Smooth muscle cell (in vitro differentiated cells): ENCODE measurements around the gene DCPS. TPM values are rescaled to one million over a fixed set of nuclear protein-coding genes. Genes with fewer than 3 reads are reported as not detected.

Experiments used
- DNase-seq: peaks from one replicate; lab custom pipeline; 2025; ENCODE audit not compliant: unreplicated experiment; lab: John Stamatoyannopoulos, UW
- H2AFZ ChIP-seq: fragments of 200-600 bp; sonication (generic); 2 replicates; pipeline ENCODE4 v1.6.0; 2016; ENCODE audit warnings: antibody characterized with exemption, low read depth, mild to moderate bottlenecking
- H3F3A ChIP-seq: fragments of 200-600 bp; sonication (generic); 2 replicates; pipeline ENCODE4 v1.6.0; 2017; ENCODE audit warnings: antibody characterized with exemption, low read depth
- H3K27ac ChIP-seq: fragments of 200-600 bp; sonication (generic); 2 replicates; pipeline ENCODE4 v1.5.1; 2016; ENCODE audit warnings: low read depth, mild to moderate bottlenecking
- H3K27me3 ChIP-seq: fragments of 200-600 bp; sonication (generic); 2 replicates; pipeline ENCODE4 v1.6.1; 2016; ENCODE audit warnings: low read depth, mild to moderate bottlenecking
- H3K36me3 ChIP-seq: fragments of 200-600 bp; sonication (generic); 2 replicates; pipeline ENCODE4 v1.5.1; 2016; ENCODE audit warnings: low read depth
- H3K4me1 ChIP-seq: fragments of 200-600 bp; sonication (generic); 2 replicates; pipeline ENCODE4 v1.5.1; 2016; ENCODE audit warnings: low read depth
- H3K4me2 ChIP-seq: fragments of 200-600 bp; sonication (generic); 2 replicates; pipeline ENCODE4 v1.6.0; 2016; ENCODE audit warnings: mild to moderate bottlenecking
- H3K4me3 ChIP-seq: fragments of 200-600 bp; sonication (generic); 2 replicates; pipeline ENCODE4 v1.5.1; 2016; ENCODE audit warnings: mild to moderate bottlenecking
- H3K79me2 ChIP-seq: fragments of 200-600 bp; sonication (generic); 2 replicates; pipeline ENCODE4 v1.6.0; 2016; ENCODE audit warnings: low read depth, mild to moderate bottlenecking
- H3K9ac ChIP-seq: fragments of 200-600 bp; sonication (generic); 2 replicates; pipeline ENCODE4 v1.6.0; 2016; ENCODE audit warnings: low read depth
- H3K9me3 ChIP-seq: fragments of 200-600 bp; sonication (generic); replicated peaks from 2 replicates; pipeline ENCODE4 v1.5.1; 2016; ENCODE audit warnings: low read depth
- H4K20me1 ChIP-seq: fragments of 200-600 bp; sonication (generic); 2 replicates; pipeline ENCODE4 v1.6.0; 2016; ENCODE audit warnings: low read depth
- WGBS: methylation state at CpG from one replicate; pipeline ENCODE4 v1.1.7; 2016; ENCODE audit warnings: low lambda C conversion rate; 5-methylcytosine and 5-hydroxymethylcytosine counted together
- polyA plus RNA-seq: library from polyadenylated mRNA; unstranded; fragments of >200 nt; fragmentation: Nextera tagmentation; extraction: Ambion mirVana; gene quantifications from 2 replicates; pipeline ENCODE4 v1.2.1, GENCODE V29; 2016
- total RNA-seq: library from RNA; depleted of rRNA; stranded (reverse); fragments of >200 nt; gene quantifications from 2 replicates; pipeline ENCODE4 v1.2.3, GENCODE V29; 2014
- TF ChIP-seq, protein P1 (sequence below): fragments of 200-600 bp; sonication (generic); IDR thresholded peaks from 2 replicates; pipeline ENCODE4 v1.5.1; 2017; ENCODE audit warnings: borderline replicate concordance, mild to moderate bottlenecking, antibody characterized with exemption; ENCODE audit not compliant: insufficient read depth, poor library complexity, severe bottlenecking

The DCPS gene
- total and polyA plus RNA-seq, 2 experiments from 2014 or later: 19.0 to 25.4 TPM

DNA sequence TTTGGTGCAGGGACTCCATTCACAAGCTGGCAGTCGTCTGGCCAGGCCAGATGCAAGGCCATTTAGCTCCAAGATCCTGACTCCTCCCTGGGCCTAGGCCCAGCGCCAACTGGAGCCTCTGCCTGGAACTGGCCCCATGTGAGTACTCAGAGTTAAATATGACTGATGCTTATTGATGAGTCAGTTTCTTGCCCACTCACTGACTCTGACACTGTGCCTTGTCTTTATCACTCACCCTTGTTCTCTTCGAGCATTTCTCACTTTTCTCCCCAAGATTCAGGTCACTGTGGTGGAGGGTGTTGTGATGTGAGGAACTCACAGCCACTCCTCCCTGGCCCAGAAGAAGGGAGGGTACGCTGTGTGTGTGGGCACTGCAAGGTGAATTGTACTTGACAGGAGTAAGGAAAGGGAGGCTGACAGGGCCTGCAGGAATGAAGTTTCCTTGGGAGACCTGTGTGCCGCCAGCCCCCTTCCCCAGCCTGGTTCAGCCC lies 28.4 kb downstream of the DCPS start:
- peak overlapping the region; percentile 92 for H3K27ac ChIP-seq
- H3K4me1 ChIP-seq: peaks cover 12% of the 10 kb centered on the region
- no peak overlapping the region for H2AFZ ChIP-seq
- peaks cover 27% of the 10 kb centered on the region for H3F3A ChIP-seq
- WGBS: 36% methylated on average over 5 of the region's 5 CpGs
- no peaks in the 10 kb centered on the region for H3K9me3 ChIP-seq
- no peak for DNase-seq
- H3K4me3 ChIP-seq: no peak overlapping the region
- H3K4me2 ChIP-seq: peak overlapping the region; percentile 32
- H3K9ac ChIP-seq: peak overlapping the region; percentile 20
- TF ChIP-seq, protein P1, sequence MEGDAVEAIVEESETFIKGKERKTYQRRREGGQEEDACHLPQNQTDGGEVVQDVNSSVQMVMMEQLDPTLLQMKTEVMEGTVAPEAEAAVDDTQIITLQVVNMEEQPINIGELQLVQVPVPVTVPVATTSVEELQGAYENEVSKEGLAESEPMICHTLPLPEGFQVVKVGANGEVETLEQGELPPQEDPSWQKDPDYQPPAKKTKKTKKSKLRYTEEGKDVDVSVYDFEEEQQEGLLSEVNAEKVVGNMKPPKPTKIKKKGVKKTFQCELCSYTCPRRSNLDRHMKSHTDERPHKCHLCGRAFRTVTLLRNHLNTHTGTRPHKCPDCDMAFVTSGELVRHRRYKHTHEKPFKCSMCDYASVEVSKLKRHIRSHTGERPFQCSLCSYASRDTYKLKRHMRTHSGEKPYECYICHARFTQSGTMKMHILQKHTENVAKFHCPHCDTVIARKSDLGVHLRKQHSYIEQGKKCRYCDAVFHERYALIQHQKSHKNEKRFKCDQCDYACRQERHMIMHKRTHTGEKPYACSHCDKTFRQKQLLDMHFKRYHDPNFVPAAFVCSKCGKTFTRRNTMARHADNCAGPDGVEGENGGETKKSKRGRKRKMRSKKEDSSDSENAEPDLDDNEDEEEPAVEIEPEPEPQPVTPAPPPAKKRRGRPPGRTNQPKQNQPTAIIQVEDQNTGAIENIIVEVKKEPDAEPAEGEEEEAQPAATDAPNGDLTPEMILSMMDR: no peak
- H3K36me3 ChIP-seq: no peaks in the 10 kb centered on the region
- no peaks in the 10 kb centered on the region for H4K20me1 ChIP-seq
- H3K79me2 ChIP-seq: no peaks in the 10 kb centered on the region
- no peaks in the 10 kb centered on the region for H3K27me3 ChIP-seq

DNA sequence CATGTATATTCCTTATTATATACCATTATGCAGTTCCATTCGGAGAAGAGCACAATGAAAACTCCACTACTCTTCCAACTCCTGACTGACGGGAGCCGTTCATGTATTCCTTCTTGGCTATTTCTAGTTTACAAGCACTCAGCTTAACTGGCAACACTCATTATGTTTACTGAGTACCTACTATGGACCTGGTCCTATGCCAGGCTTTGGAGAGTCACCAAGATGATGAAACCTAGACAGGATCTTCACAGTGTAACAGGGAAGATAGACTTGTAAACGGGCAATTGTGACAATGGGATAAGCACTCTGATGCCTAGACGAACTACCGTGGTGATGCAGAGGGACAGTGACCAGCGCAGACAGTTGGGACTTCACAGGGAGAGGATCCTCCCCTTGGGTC lies 29.3 kb downstream of the DCPS start:
- no peak overlapping the region for H2AFZ ChIP-seq
- H3K27me3 ChIP-seq: no peaks in the 10 kb centered on the region
- H3K4me3 ChIP-seq: no peak overlapping the region
- H4K20me1 ChIP-seq: no peaks in the 10 kb centered on the region
- H3K36me3 ChIP-seq: no peaks in the 10 kb centered on the region
- WGBS: 81% methylated on average over 7 of the region's 7 CpGs
- no peak for DNase-seq
- no peak overlapping the region for H3K9ac ChIP-seq
- TF ChIP-seq, protein P1: no peak
- no peak overlapping the region for H3K4me2 ChIP-seq
- peak overlapping the region; percentile 92 for H3K27ac ChIP-seq
- peaks cover 27% of the 10 kb centered on the region for H3F3A ChIP-seq
- no peaks in the 10 kb centered on the region for H3K79me2 ChIP-seq
- no peaks in the 10 kb centered on the region for H3K9me3 ChIP-seq
- peaks cover 13% of the 10 kb centered on the region for H3K4me1 ChIP-seq

DNA sequence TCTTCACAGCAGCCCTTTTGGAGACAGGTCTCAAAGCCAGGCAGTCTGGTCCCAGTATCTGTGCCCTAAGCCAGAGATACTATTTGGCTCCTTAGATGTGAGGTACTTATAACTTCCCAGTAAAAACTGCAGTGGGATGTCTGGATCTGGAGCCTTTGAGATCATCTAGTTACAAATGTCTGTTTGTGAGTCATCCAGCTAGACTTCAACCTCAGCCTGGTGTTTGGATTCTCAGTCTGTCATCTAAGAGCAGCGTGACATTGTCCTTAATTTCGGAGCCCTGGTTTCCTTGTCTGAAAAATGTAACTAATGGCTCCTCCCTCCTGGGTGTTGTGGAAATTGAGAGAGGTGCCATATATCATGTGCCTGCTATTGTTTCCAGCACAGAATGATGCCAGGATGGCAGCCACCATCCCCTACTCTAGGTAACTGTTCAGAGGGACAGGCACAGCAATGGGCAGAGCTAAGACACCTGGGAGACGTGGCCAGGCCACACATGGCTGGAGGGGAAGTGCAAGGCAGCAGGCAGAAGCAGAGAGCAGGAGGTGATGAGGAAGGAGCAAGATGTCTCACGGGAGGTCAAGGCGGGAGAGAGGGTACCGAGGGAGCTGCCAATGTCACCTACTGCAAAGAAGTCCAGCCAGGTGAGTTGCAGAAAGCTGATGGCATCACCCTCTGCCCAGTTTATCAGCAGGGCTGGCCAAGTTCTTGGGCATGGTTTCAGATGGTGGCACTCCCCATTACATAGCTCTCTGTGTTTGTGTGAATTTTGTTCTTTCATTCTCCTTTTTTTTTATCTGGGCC lies 31.0 kb downstream of the DCPS start:
- TF ChIP-seq, protein P1: no peak
- Histone ChIP-seq H3K27ac (peak overlapping the region; percentile 92), H3K9me3 (no peaks in the 10 kb centered on the region), H3K79me2 (no peaks in the 10 kb centered on the region), H4K20me1 (no peaks in the 10 kb centered on the region), H3K4me1 (peaks cover 17% of the 10 kb centered on the region), H3K4me2 (peak overlapping the region; percentile 45), H3F3A (peaks cover 27% of the 10 kb centered on the region), H3K9ac (no peak overlapping the region), H3K27me3 (no peaks in the 10 kb centered on the region), H3K36me3 (no peaks in the 10 kb centered on the region), H3K4me3 (no peak overlapping the region), H2AFZ (no peak overlapping the region)
- WGBS: 53% methylated on average over 6 of the region's 6 CpGs
- no peak for DNase-seq

DNA sequence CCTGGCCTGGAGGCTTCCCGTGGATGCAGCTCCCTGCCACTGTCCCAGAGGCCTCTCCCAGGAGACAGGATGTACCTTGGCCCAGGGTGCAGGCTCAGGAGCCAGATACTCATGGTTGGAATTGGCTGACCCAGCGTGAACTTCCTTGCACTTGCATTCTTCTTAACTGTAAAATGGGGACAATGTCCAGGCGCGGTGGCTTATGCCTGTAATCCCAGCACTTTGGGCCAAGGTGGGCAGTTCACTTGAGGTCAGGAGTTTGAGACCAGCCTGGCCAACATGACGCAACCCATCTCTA lies 31.6 kb downstream of the DCPS start:
- no peak overlapping the region for H3K4me3 ChIP-seq
- H3K9me3 ChIP-seq: no peaks in the 10 kb centered on the region
- no peak overlapping the region for H2AFZ ChIP-seq
- no peak overlapping the region for H3K9ac ChIP-seq
- TF ChIP-seq, protein P1: no peak
- H3K4me1 ChIP-seq: peaks cover 22% of the 10 kb centered on the region
- H3K4me2 ChIP-seq: peak overlapping the region; percentile 45
- no peaks in the 10 kb centered on the region for H3K27me3 ChIP-seq
- 88% methylated on average over 5 of the region's 5 CpGs for WGBS
- H3F3A ChIP-seq: peaks cover 27% of the 10 kb centered on the region
- no peaks in the 10 kb centered on the region for H4K20me1 ChIP-seq
- H3K79me2 ChIP-seq: no peaks in the 10 kb centered on the region
- H3K27ac ChIP-seq: peak overlapping the region; percentile 92
- no peaks in the 10 kb centered on the region for H3K36me3 ChIP-seq
- DNase-seq: no peak
